ENCODE data around the gene NLN. TPM values are rescaled to one million over a fixed set of nuclear protein-coding genes. Genes with fewer than 3 reads are reported as not detected.

NLN gene
- total RNA-seq, 3 donors from 2014 or later: 13.3 to 23.6 (median 22.2) TPM

GRCh38 chr5:65811004-65811403, 89.0 kb downstream of the NLN start:
- intact Hi-C loops (cut with DNase I, micrococcal nuclease): loop anchor here in 1 of 2 donors (5.0 kb wide), 1 partner anchor 116 kb away; the partner anchor contains the start of gene ERBIN
- TF ChIP-seq CTCF (IDR thresholded peaks at IDR 0.05): no peak
- ATAC-seq: peak; percentile 75
- Histone ChIP-seq H3K4me1 (ENCODE audit: low read depth) (peaks cover 23% of the 10 kb centered on the region), H3K9me3 (no peaks in the 10 kb centered on the region), H3K36me3 (ENCODE audit: low read depth) (peaks cover 6% of the 10 kb centered on the region), H3K4me3 (no peak overlapping the region)
- peak in 1 of 3 donors; percentile 77 for DNase-seq

GRCh38 chr5:65811885-65812284, 89.9 kb downstream of the NLN start:
- Histone ChIP-seq H3K9me3 (no peaks in the 10 kb centered on the region), H3K4me1 (ENCODE audit: low read depth) (peaks cover 23% of the 10 kb centered on the region), H3K36me3 (ENCODE audit: low read depth) (peaks cover 6% of the 10 kb centered on the region), H3K4me3 (no peak overlapping the region)
- no peak for TF ChIP-seq CTCF (IDR thresholded peaks at IDR 0.05)
- peak; percentile 36 for ATAC-seq
- intact Hi-C loops (cut with DNase I, micrococcal nuclease): loop anchor here in 1 of 2 donors (5.0 kb wide), 1 partner anchor 115 kb away; the partner anchor contains the start of gene ERBIN
- DNase-seq: peak in 1 of 3 donors; percentile 40

GRCh38 chr5:65812648-65813047, 90.6 kb downstream of the NLN start:
- intact Hi-C loops (cut with DNase I, micrococcal nuclease): loop anchor here in 1 of 2 donors (5.0 kb wide), 1 partner anchor 115 kb away; the partner anchor contains the start of gene ERBIN
- H3K4me1 ChIP-seq (ENCODE audit: low read depth): peaks cover 24% of the 10 kb centered on the region
- no peak overlapping the region for H3K4me3 ChIP-seq
- ATAC-seq (peak; percentile 78), DNase-seq (peak; percentile 60 to 88 (median 62))
- peaks cover 6% of the 10 kb centered on the region for H3K36me3 ChIP-seq (ENCODE audit: low read depth)
- no peaks in the 10 kb centered on the region for H3K9me3 ChIP-seq
- TF ChIP-seq CTCF (IDR thresholded peaks at IDR 0.05): no peak

- H3K4me3 ChIP-seq: no peak overlapping the region
- peaks cover 29% of the 10 kb centered on the region for H3K4me1 ChIP-seq (ENCODE audit: low read depth)
- DNase-seq (no peak), ATAC-seq (peak; percentile 16)
- TF ChIP-seq CTCF (IDR thresholded peaks at IDR 0.05): no peak
- no peaks in the 10 kb centered on the region for H3K9me3 ChIP-seq
- intact Hi-C loops (cut with DNase I, micrococcal nuclease): loop anchor here in 1 of 2 donors (5.0 kb wide), 1 partner anchor 114 kb away; the partner anchor contains the start of gene ERBIN
- H3K36me3 ChIP-seq (ENCODE audit: low read depth): peaks cover 6% of the 10 kb centered on the region
Measured at GRCh38 chr5:65813174-65813573, 91.2 kb downstream of the NLN start.

- intact Hi-C loops (cut with DNase I, micrococcal nuclease): no loop called here
- no peaks in the 10 kb centered on the region for H3K9me3 ChIP-seq
- peaks cover 37% of the 10 kb centered on the region for H3K4me1 ChIP-seq (ENCODE audit: low read depth)
- ATAC-seq (peak; percentile 13), DNase-seq (peak in 1 of 3 donors; percentile 84)
- no peak overlapping the region for H3K4me3 ChIP-seq
- peaks cover 6% of the 10 kb centered on the region for H3K36me3 ChIP-seq (ENCODE audit: low read depth)
- TF ChIP-seq CTCF (IDR thresholded peaks at IDR 0.05): no peak
Measured at GRCh38 chr5:65815161-65815560, 93.2 kb downstream of the NLN start.

Measured in mucosa of descending colon (tissue), 3 donors.